NCI-H2171 (cell line): ENCODE data around the gene WWP2.

Experiments used
- DNase-seq: peaks from one replicate; lab custom pipeline; 2025; lab: John Stamatoyannopoulos, UW

The WWP2 gene

DNA sequence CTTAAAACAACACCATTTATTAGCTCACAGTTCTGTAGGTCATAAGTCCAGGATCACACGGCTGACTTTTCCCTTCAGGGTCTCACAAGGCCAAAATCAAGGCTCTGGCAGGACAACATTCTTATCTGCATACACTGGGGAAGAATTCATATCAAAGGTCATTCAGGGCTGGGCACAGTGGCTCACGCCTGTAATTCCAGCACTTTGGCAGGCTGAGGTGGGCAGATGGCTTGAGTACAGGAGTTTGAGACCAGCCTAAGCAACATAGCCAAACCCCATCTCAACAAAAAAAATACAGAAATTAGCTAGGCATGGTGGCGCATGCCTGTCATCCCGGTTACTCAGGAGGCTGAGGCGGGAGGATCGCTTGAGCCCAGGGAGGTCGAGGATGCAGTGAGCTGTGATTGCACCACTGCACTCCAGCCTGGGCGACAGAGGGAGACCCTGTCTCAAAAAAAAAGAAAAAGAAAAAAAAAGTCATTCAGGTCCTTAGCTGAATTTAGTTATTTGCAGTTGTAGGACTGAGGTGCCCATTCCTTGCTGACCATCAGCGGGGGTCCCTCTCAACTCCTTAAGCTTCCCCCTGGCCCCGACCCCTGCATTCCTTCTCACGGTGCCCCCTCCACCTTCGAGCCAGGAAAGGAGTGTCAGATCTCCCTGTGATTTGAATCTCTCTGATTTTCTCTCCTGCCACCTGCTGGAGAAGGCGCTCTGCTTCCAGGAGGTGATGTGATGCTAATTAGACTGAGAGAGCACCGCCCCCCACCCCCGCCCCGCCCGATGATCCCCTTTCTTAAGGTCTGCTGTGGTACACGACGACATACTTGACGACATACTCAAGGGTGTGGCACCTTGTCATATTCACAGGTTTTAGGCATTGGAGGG lies 97.2 kb downstream of the WWP2 start:
- peak; percentile 25 for DNase-seq

DNA sequence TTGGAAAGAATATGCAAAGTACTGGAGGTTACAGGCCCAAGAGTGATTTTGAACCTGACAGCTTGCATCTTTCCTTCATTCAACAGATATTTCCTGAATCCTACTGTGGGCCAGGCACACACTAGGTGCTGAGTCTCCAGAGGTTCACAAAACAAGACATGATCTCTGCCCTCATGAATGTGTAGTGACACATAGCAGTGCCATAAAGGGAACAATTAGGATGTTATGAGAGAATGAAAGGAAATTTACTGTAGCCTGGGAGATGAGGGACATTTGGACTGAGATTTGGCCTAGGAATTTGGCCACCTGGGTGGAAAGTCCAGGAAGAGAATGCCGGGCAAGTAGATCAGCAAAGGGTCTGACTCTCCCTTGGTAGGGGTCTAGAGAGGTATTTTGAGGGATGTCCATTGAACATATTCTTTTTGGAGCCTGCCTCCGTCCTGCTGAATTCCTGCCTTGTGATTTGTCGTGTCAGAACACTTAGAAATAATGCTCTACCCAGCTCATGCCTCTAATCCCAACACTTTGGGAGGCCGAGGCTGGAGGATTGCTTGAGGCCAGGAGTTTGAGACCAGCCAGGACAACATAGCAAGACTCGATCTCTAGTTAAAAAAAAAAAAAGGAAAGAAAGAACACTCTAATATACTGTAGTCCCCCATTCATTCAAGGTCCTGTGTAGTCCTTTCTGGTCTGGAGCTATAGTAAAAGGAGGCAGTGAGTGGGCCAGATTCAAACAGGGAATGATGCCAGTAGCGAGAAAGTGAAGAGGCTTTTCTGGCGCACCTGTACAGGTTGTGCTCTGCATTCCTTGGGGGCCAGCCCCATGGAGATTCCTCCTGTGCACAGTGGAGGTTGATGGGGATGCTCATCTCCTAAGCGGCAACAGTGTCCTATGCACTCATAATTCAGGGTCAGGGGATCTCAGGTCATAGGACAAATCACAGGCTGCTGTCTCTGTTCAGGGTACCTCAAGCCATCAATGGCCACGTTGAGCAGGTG lies 98.4 kb downstream of the WWP2 start:
- no peak for DNase-seq

DNA sequence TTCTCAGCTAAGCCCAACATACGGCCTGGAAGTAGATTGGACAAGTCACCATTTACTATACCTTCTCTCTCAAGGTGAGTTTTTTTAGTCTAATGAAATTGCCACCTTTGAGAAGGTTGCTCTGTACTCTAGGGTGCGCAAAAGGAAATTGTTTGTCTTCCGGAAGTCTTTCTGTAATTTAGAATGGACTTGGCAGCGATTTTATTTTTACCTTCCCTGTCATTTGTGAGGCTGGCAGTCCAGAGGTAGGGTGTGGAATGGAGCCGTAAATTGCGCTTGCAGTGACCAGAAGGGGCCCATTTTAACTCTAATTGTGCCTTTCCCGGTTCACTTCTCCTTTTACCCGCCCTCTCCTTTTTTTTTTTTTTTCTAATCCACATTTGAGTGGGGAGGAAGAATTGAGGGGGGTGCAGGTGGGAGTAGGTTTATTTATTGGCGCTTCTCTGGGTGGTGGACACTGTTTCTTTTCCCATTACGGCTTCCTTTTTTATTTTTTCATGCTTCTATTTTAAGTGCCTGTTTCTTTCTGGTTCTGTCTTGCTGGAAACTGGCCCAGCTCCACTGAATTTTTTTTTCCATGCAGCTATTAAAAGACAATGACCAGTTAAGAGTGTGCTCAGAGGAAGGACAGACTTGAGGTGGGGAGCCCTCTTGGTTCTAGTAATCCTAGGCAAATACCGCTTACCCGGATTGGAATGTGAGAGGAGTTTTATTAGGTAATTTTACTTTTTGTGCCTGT lies 99.3 kb downstream of the WWP2 start:
- DNase-seq: no peak

DNA sequence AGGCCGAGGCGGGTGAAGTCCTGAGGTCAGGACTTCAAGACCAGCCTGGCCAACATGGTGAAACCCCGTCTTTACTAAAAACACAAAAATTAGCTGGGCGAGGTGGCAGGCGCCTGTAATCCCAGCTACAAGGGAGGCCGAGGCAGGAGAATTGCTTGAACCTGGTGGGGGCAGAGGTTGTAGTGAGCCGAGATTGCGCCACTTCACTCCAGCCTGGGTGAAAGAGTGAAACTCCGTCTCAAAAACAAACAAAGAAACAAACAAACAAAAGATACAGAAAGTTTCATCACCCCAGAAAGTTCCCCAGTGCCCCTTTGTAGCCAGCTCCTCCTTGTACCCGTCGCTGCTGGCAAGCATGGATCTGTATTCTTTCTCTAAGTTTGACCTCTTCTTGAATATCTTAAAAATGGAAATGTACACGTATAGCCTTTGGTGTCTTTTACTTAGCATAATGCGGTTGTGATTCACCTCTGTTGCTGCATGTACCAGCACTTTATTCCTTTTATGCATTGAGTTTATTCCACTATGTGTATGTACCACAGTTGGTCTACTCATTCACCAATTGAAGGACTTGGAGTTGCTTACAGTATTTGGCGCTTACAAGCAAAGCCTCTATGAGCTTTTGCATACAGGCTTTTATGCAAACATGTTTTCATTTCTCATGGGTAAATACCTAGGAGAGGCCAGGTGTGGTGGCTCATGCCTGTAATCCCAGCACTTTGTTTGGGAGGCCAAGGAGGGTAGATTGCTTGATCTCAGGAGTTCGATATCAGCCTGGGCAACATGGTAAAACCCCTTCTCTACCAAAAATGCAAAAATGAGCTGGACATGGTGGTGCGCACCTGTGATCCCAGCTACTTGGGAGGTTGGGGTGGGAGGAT lies 101.5 kb downstream of the WWP2 start:
- DNase-seq: no peak

DNA sequence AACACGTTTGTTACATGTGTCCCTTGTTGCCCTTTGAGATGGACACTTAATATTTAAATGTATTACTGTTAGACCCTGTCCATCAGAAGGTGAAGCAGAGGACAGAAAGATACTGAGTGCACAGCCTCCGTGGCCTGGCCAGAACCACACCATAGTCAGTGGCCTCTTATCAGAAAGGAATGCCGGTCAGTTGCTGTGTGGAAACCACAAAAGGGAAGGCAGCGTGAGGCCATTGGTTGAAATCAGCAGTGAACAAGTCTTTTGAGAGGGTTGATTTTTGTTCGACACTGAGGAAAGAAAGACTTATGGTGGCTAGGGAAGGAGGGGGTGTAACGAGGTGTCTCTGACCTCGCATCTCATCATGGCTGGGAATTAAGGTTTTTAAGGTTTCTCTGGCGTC lies 103.6 kb downstream of the WWP2 start:
- DNase-seq: no peak

DNA sequence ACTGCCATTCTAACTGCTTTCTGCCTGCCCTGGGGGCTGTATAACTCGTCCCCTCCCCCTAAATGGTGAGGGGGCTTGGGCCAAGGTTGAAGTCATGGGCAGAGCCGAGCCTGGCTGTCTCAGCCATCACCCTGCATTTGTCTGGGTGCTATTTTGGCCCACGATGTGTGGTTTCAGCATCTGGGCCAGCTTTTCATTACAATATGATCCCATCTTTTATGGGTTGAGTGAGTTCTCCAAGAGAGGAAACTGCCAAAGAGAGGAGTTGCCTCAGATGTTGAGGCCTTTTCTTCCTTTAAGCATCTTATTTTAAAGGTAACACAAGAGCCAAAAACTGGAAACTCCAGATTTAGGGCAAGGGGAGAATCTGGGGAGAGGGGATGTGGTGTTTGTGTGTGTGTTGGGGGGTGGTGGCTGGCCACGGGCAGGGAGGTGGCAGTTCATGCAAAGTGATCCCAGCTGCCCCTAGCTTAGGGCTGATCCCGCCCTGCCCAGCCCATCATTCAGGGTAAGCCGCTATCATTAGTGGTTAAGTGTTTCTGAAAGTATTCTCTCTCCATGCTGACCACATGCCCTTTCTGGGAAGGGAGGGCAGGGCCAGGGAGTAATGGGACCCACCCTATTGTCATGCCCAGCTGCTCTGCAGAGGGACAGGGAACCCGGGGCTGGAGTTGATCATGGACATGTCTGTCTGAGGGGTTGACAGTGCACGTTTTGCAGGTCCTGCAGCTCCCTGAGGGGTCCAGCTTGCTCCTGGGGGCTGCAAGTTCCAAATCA lies 105.8 kb downstream of the WWP2 start:
- no peak for DNase-seq

DNA sequence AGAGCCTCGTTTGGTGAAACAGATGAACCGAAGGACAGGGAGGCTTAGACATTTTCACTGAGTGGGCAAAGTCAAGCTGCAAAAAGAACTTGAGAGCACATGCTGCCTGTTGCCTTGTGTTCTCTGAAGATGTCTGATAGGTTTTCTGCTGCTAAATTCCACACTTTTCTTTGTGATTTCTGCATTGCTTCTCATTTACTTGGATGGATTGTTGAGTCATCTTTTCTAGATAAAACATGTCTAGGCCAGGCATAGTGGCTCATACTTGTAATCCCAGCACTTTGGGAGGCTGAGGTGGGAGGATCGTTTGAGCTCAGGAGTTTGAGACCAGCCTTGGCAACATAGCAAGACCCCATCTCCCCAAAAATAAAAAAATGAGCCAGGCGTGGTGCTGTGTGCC lies 108.6 kb downstream of the WWP2 start:
- no peak for DNase-seq

DNA sequence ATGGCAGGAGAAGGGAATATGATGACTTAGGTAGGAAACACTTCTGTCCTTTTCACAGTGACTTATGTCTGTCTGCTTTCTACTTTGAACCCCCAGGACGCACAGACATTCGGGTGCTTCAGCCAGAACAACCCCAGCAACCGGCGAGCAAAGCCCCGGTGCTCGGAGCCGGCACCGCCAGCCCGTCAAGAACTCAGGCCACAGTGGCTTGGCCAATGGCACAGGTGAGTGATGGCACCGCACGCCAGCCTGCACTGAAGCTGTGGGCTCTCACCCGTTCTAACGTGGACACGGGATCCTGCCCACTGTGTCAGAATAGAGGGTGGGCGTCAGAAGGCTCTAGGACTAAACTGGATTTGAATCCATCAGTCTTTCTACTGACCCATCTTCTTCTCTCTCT lies 109.6 kb downstream of the WWP2 start:
- no peak for DNase-seq

DNA sequence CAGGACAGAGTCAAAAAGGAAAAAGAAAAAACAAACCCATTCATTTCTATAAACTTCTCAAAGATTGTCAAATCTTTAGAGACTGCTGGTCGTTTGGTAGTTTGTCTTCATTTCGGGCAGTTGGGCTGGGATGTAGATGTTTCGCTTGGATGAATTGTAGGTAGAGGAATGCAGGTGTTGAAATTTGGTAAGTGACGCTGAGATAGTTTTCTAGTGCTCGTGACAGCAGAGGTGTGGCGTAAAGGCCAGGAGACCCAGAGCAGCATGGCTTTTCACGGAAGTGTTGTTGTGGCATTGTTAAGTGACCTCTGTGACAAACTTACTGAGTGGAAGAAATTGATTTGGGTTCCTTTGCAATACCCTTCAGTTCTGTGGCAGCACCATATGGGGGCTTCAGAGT lies 110.8 kb downstream of the WWP2 start:
- no peak for DNase-seq

DNA sequence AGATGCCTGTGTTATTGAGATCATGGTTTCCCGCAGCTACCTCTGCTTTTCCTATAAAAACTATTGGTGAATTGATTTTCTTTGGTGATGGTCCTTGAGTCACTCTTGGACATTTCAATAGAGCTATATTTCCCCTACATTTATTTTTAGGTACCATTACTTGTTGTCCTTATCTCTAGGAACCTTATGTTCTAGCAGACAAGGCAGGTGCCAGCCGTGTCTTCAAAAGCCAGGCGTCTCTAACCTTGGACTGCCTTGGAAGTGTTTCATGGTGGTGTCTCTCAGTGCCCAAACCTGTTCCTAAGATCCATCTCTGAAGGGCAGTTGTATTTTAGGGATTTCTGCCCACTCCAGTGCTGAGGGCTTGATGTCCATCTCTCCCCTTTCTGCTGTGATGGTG lies 111.7 kb downstream of the WWP2 start:
- no peak for DNase-seq

DNA sequence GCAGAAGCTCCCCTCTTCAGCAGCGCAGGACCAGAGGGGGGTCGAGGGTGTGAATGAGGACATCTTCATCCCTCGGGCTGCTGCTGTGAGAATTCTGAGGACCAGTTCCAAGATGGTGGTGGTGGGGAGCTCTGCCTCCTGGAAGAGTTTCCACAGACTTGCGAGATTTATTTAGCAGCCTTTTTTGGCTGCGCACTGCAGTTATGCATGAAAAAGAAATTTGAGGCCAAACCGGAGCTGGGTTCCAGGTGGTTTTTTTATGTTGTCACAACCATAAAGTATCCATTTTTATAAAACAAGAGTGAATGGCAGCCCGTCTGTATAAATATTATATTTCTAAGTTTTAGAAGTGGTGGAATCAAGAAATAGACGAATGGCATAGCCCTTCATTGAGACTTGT lies 112.1 kb downstream of the WWP2 start:
- DNase-seq: no peak

DNA sequence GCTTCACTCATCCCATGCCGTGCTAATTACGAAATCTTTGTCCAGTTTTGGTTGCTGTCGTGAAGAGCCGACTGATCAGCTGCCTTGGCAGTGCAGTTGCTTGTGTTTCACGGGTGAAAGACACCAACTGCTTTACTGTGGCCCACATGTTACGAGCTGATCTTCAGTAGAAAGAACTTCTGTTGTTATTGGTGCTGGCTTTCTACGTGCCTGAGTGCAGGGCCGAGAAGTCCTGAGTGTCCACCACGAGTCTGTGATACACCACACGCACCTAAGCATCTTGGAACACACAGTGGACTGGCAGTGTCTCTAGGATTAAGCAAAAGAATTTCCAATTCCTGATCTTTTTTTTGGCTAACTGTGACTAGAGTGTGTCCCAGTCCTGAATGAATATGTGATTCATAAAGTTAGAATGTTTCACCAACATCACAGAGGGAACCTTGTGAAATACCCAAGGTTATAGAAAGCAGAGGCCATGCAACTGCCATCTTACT lies 118.6 kb downstream of the WWP2 start:
- DNase-seq: no peak

DNA sequence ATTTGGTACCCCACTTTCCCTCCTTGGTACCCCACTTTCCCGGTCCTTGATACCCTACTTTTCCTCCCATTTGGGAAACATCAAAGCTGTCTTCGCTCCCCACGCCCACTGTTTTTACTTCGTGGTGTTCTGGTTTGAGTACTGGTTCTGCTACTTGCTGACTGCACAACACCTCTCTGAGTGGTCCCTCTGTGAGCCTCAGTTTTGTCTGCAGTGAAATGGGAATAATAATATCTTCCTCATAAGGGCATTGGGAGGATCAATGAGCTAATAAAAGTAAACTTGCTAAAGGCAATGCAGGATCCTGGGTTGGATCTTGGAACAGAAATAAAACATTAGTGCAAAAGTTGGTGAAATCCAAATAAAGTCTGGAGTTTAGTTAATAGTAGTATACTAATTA lies 119.0 kb downstream of the WWP2 start:
- DNase-seq: no peak

DNA sequence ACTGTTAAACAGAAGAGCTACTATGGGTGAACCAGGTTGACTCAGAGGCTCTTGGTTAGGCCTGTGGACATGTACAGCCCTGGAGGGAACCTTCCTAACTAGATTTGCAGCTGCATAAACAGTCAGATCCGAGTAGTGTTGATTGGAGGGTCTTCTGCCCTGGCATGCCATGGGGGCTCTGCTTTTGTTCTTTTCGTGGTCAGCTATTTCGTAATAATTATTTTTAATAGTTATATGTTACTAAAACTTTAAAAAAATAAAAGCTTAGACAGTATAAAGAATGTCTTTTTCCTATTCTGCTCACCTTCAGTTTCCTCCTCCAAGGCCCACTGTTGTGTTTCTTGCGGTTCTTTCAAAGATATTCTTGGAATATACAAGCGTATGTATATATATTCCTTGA lies 121.6 kb downstream of the WWP2 start:
- DNase-seq: no peak

DNA sequence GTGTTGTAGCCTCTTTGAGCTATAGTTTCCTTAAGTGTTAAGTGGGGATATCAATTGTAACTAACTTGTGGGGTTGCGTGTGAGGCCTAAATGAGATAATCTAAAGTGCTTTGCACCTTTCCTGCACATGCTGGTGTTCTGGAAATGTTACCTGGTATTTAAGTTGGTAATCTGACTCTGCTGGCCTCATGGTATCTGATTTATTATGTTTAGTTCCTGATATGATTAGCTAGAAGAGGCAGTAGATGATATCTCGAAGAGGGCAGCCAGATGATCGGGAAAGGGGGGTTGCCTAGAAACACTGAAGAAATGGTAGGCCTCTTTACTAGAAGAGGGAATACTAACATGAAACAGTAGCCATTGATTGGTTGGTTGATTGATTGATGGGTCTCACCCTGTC lies 123.6 kb downstream of the WWP2 start:
- DNase-seq: no peak

DNA sequence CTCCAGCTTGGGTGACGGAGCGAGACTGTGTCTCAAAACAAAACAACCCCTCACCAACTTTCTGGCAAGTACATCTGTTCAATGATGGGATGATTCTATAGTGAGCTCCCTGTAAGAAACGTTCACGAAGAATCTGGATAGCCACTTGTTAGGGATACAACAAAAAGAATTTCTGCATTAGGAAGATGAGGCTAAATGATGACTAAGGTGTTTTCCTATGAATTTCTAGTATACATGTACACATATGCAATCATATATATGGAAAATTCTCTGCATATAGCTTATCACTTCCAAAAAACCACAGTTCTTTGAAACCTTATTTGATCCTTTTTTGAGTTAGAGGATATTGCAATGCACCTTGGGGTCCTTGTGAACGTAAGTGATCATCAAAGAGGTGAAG lies 124.6 kb downstream of the WWP2 start:
- DNase-seq: no peak

DNA sequence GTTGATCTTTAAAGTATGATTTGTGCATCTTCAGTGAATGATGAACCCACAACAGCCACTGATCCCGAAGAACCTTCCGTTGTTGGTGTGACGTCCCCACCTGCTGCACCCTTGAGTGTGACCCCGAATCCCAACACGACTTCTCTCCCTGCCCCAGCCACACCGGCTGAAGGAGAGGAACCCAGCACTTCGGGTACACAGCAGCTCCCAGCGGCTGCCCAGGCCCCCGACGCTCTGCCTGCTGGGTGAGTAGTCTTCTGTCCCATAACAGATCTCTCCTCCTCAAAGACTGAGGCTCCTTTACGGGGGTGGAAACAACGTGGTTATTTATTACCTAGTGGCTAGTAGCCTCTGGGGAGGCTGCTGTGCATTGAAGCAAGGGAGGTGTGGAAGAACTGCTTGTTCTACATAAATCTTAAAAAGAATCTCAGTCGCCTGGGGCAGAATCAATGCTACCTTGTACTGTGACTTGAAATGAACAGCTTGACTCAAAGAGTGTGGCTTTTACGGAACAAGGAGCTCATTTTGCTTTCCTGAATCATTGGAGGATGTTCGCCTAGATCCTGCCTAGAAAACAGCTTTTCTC lies 126.0 kb downstream of the WWP2 start:
- no peak for DNase-seq

DNA sequence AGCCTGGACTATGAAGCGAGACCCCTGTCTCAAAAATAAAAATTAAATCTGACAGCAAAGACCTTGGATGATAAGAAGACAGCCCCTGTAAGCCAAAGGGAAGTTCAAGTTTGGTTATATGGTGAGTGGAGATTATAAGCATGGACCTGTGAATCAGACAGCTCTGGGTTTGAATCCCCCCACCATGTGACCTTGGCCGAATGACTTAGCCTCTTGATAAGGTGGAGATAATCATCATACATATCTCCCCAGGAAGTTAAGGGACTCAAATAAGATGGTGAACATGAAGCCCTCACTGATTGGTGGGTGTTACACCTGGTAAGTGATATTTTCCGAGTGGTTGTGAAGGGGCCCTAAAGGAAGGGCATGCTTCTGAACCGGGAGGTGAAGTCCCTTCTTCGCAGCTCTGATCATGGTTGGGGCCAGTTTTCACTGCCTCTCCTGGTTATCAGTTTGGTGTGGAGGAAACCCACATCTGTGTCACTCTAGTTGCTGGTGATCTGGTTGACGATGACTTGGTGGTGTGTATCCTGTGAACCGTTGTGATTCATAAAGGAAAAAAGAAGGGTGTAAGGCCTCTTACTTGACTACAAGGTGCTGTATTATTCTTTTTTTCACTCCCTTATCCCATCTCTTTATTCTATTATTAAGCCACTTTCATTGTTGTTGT lies 127.3 kb downstream of the WWP2 start:
- DNase-seq: no peak
